Stimulated activated CD8-positive, alpha-beta memory T cell treated with anti-CD3 and anti-CD28 coated beads, Interleukin-12 subunit alpha, Interleukin-12 subunit beta, amount 100 ng/mL, for 4 hours (primary cell): Measurements from ENCODE around the gene CDC123.
"Not testable (repeated sequence)": the region's sequence is repeated elsewhere in the genome, so short reads cannot be mapped to it uniquely, and the experiment has no call there.

Experiments used
- DNase-seq: peaks from one replicate; pipeline ENCODE4 v3.0.0-alpha.2; 2020; ENCODE audit warnings: low read depth

CDC123 gene, protein sequence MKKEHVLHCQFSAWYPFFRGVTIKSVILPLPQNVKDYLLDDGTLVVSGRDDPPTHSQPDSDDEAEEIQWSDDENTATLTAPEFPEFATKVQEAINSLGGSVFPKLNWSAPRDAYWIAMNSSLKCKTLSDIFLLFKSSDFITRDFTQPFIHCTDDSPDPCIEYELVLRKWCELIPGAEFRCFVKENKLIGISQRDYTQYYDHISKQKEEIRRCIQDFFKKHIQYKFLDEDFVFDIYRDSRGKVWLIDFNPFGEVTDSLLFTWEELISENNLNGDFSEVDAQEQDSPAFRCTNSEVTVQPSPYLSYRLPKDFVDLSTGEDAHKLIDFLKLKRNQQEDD

DNA sequence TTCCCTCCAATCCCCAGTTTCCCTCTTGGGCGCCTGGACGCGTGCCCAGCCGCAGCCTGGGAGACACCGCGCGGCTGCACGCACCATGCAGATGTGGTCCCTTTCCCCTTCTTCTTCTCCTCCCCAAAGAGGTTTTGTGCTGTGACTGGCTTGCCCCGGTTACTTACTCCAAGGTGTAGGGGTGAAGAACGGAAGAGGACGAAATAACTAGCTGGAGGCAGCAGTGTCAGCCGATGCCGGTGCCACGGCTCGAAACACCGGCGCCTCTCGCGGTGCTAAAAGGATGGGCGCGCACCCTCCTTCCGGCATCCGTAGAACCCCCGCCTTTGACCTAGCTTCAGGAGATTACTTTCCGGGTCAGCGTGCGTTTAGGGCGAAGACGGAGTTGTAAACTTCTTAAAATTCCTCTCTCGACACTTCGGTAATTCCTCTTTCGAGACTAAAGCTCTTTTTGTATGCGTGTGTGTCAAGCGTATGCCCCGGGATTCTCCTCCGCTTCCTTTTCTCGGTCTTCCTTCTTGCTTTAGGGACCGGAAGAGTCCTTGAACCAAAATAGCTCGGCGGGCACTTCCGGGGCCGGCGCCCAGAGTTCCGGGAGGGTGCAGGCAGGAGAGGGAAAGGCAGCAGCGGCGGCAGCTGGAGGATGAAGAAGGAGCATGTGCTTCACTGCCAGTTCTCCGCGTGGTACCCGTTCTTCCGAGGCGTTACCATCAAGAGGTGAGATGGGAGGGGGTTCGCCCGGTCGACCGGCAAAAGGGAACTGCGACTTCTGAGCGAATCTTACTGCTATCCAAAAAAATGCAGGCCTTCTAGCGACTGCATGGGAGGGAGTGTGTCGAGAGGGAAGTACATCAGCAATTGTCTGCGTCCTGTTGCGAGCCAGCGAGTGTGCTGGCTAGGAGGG lies at the start of gene CDC123, which contains the start of gene NUDT5:
TSS of gene CDC123 (plus strand) at position 586 of the 904 bp plus-strand sequence. CDS start at position 644, 58 bp downstream.
TSS of gene NUDT5 (minus strand) at position 289 of the 904 bp plus-strand sequence. CDS start 9,600 bp downstream, outside the sequence.
- DNase-seq, result peak; percentile 66

DNA sequence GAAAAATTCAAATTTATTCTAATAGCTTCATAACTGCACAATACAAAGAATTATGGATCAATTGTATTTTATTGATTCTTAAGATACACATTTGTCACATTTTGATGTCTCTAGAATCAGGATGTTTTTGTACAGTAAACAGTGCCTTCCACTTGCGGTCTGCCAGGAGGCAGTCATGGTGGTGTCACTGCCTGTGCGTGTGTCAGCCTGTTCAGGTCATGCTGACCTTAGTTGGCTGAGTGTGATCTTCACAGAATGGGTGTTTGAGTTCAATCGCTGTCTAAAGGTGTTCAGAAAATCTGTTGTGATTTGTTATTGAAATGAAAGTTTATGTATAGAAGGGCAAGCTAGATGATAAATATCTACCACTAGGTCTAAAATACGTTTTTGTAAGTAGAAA lies 45.8 kb upstream of the CDC123 start:
- DNase-seq, result no peak

DNA sequence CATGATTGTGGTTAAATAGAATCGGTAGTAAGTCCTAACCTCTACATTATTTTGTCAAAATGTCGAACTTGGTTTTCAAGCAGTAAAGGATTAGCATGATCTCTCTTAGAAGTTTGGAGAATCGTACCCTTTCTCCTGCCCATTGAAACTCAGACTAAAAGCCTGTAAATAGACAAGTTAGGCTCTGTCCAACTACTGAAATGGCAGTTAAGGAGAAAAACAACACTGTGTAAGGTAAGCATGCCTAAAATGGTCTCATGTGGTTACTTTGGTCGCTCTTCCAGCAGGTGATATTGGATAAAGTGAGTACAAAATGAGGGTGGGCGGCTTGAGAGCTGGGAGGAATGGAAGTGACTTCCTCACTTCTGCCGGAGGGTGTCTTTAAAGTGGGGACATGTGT lies 41.5 kb upstream of the CDC123 start:
- DNase-seq, result no peak

DNA sequence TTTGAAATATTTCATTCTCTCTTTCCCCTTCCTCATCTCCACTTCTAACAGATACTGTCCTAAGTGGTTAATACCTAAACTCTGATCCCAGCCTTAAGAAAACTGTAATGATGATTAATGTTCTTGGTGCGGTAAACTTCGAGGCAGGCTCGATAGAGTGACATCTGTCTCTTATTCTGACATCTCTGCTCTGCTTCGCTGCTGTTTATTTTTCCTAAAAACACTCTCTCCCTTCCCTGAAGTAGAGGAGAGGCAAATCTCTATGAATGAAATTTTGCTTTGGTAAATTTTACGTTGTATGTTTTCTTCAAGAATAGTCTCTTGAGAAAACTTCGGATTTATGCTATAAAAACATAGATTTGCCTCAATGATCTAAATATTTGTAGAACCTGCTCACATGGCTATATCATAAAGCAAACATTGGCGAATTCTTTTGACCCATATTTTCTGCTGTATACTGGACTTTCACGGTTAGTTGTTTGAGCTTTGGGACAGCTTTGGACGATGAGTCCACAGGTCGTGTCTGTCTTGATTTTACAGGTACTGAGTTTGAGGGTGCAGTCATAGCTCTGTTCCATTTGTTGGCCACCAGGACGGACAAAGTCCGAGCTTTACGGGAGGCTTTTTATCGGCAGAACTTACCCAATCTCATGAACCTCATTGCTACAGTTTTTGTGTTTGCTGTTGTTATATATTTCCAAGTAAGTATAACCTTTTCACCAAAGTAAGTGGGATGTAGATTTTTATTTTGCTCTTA lies 39.4 kb upstream of the CDC123 start:
- no peak for DNase-seq

DNA sequence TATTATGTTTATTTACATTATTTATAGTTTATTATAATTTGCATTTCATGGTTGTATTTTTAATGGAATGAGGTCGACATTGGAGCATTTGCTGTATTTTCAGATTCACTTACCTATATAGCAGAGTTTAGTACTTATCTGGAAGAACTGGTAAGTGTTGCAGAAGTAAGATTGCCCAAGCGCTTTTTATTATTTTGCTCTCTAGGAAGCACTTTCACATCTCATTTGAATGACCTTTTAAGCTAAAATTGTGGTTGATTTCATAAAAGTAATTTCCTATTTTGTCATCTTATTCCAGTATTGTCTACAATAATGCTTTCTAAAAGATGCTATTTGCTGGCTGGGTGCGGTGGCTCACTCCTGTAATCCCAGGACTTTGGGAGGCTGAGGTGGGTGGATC lies 37.9 kb upstream of the CDC123 start:
- DNase-seq, result no peak

DNA sequence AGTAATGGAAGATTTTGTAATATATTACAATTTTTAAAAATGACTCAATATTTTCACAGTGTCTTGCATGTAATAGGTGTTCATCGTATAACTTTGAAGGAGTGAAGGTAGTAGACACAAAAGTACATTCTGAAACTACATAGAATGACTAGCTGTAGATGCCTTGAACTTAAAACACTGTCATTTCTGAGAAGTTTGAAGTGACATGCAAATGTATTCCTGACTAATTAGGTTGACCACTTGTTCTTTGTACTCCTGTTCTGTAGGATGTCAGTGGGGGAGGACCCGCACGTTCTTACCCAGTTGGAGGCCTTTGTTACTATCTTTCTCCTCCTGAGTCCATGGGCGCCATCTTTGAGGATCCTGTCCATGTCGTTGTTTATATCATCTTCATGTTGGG lies 35.3 kb upstream of the CDC123 start:
- DNase-seq, result no peak

DNA sequence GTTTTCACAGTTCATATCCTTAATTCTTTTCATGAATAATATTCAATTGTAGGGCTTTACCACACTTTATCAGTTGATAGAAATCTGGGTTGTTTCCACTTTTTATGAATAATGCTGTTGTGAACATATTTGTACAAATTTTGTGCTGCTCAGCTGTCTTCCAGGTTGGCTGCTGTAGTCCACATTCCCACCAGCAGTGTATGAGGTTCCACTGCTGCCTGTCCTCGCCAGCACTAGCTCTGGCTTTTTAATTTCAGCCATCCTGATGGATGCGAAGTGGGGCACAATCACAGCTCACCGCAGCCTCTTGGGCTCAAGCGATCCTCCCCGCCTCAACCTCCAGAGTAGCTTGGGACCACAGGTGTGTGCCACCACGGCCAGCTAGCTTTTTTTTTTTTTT lies 33.1 kb upstream of the CDC123 start:
- no peak for DNase-seq

DNA sequence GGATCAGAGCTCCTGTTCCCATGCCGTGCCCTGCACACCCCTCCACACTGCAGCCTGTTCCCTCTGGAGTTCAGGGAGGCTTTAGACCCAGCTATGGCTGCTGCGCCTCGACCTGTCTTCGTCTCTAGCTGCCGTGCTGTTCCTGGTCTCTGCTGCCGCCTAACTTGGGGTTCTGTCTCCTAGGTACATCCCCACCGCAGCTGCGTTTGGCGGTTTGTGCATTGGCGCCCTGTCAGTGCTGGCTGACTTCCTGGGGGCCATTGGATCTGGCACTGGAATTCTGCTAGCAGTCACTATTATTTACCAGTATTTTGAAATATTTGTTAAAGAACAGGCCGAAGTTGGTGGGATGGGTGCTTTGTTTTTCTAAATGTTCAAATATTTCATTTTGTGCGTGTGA lies 31.9 kb upstream of the CDC123 start:
- DNase-seq, result no peak

DNA sequence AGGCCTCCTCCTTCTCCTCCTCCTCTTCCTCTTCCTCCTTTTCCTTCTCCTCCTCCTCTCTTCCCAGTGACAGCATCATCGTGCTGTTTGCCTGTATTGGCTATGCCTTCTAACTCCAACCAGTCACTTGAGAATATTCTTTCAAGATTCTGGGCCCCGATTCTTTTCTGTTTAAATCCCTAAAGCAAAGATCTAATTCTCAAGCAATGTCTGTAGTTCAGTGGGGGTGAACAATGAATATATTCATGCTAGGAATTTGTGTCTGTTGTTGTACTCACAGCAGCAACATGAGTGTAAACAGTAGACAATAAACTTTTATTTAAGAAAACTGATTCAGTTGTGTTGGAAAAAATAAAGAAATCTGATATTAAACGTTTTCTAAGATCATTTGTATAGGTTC lies 31.0 kb upstream of the CDC123 start:
- DNase-seq, result no peak

DNA sequence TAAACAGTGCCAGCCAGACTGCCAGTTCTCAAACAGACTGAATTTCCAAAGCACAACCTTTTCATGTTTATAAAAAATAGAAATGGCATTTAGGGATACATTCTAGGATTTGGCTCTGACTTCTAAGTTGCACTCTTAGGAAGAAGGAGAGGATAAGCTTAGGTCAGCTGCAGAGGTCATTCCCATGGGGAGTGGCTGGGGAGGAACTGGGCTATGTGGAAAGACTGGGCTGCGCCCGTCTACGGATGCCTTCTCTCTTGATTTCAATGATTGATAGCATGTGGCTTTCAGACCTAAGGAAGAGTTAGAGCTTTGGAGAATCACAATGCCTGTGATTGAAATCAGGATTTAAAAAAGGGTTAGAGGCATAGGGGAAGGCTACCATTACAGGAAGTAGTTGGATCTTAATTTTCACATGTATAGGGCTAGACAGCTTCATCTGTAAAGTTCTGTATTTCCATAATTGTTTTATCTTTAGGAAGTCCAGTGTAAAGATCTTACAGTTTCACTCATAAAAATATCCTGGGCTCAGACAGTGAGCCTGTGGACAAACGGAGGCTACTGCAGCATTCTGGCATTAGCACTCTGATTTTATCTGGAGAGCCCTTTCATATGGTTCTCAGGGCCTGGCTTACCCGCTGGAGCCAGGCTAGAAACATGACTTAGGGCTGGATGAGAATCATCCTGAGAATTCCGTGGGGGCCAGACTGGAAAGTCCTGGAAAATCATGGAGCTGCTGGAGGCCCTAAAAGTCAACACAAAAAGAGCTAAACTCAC lies 29.8 kb upstream of the CDC123 start:
- DNase-seq, result no peak

DNA sequence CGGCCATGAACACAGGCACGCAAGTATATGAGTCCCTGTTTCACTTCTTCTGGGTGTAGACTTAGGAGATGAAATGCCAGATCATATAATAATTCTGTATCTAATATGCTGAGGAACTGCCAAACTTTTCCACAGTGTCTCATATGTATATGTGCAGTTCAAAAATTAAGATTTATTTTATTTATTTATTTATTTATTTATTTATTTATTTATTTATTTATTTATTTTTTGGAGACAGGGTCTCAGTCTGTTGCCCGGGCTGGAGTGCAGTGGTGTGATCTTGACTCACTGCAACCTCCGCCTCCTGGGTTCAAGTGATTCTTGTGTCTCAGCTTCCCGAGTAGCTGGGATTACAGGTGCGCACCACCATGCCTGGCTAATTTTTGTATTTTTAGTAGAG lies 24.5 kb upstream of the CDC123 start:
- not testable (repeated sequence) for DNase-seq

DNA sequence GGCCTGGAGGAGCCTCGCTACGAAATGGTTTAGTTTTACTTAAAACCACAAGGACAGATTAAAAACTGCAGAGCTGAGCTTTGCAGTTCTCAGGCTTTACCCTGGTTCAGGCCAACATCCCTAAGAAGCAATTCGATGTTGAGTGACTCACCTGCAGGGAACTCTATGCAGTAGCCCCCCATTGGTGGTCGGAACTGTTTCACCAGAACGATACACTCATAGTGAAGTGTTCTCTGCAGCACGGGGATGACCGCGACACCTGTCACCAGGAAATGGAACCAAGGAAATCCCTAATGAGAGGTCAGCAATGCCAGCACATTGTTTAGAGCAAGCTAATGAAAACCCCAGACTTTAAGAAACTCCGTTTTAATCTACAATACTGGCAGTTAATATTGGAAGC lies 18.3 kb upstream of the CDC123 start:
- no peak for DNase-seq

DNA sequence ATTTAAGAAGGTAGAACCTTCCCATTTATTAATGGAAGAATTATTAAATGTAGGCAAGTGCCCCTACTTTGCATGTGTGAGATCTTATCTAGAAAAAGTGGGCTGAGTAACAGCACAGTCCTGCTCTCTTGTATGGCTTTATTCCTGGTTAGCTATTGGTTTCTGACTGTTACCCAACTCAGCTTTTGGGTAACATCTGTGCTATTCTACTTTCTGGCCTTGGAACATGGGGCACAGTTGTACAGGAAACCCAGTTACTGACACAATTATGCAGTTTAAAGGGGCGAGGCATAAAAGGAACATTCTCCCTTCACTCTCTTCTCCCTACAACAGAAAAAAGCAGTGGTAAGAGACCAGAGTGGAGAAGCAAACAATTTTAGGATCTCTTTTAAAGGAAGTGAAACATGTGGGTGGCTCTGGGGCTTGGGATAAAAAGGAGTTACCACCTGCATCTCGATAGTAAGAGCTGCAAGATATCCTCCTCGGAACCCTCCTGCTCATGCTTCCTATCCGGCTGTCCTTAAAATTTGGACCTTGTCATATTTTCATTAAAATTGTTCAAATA lies 16.3 kb upstream of the CDC123 start:
- no peak for DNase-seq

DNA sequence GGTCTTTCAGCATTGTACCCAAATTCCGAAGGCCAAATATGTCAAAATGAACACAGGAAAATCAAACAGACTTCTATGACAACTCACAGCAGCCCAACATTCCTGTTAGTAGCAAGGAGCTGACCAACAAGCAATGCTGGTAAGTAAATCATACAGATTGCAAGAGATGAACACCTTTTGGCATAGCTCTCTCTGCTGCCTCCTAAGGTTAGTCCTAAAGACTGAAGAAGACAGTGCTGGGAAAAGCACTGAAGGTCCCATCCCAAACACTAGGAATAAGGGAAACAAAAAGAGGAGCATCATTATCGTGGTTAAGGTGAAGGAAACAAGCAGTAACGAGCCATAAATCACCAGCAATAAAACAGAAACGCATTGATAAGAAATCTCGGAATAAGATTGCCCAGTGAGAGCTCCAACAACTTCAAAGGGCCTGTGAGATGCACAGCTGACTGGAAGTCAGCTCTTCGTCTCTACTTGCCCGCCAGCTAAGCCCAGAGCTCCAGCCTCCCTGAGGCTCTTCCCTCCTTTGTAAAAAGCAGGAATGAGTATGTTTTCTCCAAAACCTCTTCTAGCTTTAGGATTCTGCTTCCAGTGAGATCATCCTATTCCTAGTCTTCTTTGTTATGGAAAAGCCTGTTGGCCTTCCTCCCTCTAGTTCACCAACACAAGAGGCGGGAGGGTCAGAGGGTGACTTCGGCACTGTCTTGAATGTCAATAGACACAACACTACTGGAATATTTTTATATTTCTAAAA lies 15.6 kb upstream of the CDC123 start:
- DNase-seq, result no peak

DNA sequence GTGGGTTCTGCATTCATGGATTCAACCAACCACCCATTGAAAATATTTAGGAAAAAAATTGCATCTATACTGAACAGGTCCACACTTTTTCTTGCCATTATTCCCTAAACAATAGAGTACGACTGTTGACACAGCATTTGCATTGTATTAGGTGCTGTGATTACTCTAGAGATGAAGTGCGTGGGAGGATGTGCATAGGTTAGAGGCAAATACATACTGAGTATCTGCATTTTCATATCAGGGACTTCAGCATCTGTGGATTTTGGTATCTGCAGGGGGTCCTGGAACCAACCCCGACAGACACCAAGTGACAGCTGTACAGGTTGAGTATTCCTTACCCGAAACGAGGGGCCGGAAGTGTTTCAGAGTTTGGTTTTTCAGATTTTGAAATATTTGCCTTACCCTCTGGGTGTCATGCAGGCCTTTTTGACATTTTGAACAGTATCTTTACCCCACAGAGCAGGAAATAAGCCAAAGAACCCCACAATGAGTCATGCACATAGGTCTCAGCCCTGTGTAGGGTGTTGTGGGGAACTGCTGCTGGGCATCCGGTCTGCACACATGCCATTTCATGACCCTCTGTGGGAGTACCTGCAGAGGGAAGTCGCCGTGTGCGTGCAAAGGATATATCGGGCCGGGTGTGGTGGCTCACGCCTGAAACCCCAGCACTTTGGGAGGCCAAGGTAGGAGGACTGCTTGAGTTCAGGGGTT lies 14.8 kb upstream of the CDC123 start:
- DNase-seq, result peak; percentile 47

DNA sequence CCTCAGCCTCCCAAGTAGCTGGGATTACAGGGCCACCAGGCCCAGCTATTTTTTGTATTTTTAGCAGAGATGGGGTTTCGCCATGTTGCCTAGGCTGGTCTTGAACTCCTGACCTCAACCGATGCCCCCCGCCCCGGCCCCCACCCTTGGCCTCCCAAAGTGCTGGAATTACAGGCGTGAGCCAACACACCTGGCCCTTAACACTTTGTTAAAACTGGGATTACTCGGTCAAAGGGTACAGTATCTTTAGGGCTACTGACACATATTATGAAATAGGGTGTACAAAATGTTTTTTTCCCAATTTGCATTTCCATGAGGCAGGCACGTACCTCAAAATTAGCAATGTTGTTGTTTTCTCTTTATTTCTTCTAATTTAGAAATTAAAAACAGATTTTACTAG lies 11.8 kb upstream of the CDC123 start:
- DNase-seq, result no peak

DNA sequence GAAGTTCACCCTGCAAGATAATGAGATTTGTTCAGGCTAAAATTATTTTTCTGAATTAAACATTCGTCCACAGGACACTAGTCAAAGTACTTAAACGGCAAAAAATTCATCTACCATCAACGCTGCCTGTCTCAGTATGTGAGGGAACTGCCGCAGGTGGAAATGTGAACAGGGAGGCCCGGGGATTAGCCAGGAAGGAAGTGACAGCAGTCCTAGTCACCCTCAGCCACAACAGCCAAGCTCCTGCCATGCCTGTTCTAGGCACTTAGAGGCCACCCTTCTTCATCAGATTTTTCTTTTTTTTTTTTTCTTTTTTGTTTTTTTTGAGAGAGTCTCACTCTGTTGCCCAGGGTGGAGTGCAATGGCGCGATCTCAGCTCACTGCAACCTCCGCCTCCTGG lies 9.7 kb upstream of the CDC123 start:
- no peak for DNase-seq

DNA sequence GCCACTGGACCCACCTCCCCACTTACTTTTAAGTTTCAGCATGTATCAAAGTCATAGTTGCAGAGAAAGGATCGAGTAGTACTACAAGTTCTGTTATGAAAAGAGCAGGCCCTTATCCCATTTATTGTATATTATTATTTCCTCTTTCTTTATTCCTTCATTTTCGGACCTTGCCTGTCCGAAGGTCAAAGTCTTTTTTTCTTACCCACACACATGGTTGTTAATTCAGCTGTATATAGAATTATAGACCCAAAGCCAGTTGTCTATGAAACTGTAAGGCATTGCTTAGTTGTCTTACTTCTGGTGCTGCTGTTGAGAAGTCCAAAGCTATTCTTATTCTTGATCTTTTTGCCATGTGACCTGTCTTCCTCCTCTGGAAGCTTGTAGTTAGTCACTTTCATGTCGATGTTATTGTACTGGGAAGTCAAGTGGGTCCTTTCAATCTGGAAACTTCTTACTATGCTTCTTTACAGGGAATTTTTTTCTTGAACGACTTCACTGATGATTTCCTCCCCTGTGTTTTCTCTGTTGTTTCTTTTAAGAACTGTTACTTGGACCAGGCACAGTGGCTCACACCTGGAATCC lies 8.6 kb upstream of the CDC123 start:
- DNase-seq, result no peak

DNA sequence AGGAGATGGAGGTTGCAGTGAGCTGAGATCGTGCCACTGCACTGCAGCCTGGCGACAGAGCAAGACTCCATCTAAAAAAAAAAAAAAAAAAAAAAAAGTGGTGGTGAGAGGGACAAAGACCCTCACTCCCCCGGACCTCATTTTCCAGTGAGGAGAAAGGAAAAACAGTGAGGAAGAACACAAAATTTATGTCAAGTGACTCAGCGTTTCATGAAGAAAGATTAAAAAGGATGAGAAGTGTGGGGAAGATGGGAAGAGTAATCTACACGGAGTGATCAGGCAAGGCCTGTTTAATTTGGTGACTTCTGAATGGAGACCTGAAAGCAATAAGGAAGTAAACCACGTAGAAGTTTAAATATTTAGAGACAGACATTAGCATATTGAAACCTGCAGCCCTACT lies 7.3 kb upstream of the CDC123 start:
- DNase-seq, result no peak

DNA sequence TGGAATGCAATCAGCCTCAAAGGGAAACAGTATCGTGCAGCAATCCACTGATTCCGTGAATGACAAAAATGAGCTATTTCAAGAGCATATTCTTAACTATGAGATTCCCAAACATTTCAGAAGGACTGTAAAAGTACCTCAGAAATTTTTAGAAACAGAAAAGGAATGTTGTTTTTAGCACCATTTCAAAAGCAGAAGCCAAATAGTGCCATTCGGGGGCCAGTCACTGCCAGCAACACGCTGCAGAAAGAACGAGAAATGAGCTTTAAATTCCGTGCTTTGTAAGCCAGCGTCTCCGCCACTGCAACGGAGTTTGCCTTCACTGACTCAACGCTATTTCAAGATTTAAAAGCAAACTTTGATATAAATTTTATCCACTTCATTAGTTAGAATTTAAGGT lies 6.6 kb upstream of the CDC123 start:
- DNase-seq, result no peak
